Tibial nerve (tissue), 4 donors: ENCODE results near the gene CACNA1I.

Experiments used
- CTCF ChIP-seq, 5 experiments: fragments of 200-600 bp in 3 of 5; fragments of 450-650 bp in 2 of 5; sonication (generic) in 3 of 5; IDR thresholded peaks; one replicate each; pipeline ENCODE4 v1.5.1; 2016 to 2019; ENCODE audit warnings: antibody characterized with exemption in 5 of 5, mild to moderate bottlenecking in 3 of 5, moderate library complexity in 2 of 5
- EP300 ChIP-seq, 2 donors: sonication (generic); formaldehyde crosslinking; IDR thresholded peaks; one replicate each; pipeline ENCODE4 v1.6.1; 2017; ENCODE audit warnings: antibody characterized with exemption in 2 of 2, mild to moderate bottlenecking in 1 of 2
- POLR2A ChIP-seq, 2 donors: fragments of 450-650 bp; IDR thresholded peaks; one replicate each; pipeline ENCODE4 v1.6.1; 2017; ENCODE audit warnings: antibody characterized with exemption in 2 of 2, mild to moderate bottlenecking in 2 of 2, moderate library complexity in 2 of 2

- TF ChIP-seq CTCF (IDR thresholded peaks at IDR 0.05) (no peak), POLR2A (IDR thresholded peaks at IDR 0.05) (no peak), EP300 (IDR thresholded peaks at IDR 0.05) (no peak)
Observed at GRCh38 chr22:39656495-39657490, 86.2 kb downstream of the CACNA1I start.
